Parathyroid adenoma (tissue), 2 donors: ENCODE results near the gene LARGE1.

Experiments
- H2AFZ ChIP-seq: fragments of 300-600 bp; sonication (generic); one replicate; pipeline ENCODE4 v1.7.0; 2017; ENCODE audit warnings: antibody characterized with exemption, mild to moderate bottlenecking
- H3K27ac ChIP-seq: fragments of 300-600 bp; sonication (generic); one replicate; pipeline ENCODE4 v1.7.0; 2017
- H3K27me3 ChIP-seq: fragments of 300-600 bp; sonication (generic); one replicate; pipeline ENCODE4 v1.7.0; 2017; ENCODE audit warnings: low read length; ENCODE audit not compliant: control insufficient read depth, insufficient read depth
- H3K36me3 ChIP-seq: fragments of 300-600 bp; sonication (generic); one replicate; pipeline ENCODE4 v1.7.0; 2017; ENCODE audit warnings: low read length; ENCODE audit not compliant: control insufficient read depth, insufficient read depth
- H3K4me1 ChIP-seq: fragments of 300-600 bp; sonication (generic); one replicate; pipeline ENCODE4 v1.7.0; 2017; ENCODE audit warnings: control low read depth
- H3K4me2 ChIP-seq: fragments of 300-600 bp; sonication (generic); one replicate; pipeline ENCODE4 v1.7.0; 2017; ENCODE audit warnings: low read length
- H3K4me3 ChIP-seq: fragments of 300-600 bp; sonication (generic); one replicate; pipeline ENCODE4 v1.7.0; 2017; ENCODE audit warnings: low read depth, low read length
- H3K79me2 ChIP-seq: fragments of 300-600 bp; sonication (generic); one replicate; pipeline ENCODE4 v1.7.0; 2017; ENCODE audit warnings: control low read depth
- H3K9ac ChIP-seq: fragments of 300-600 bp; sonication (generic); one replicate; pipeline ENCODE4 v1.7.0; 2017; ENCODE audit warnings: mild to moderate bottlenecking
- H3K9me3 ChIP-seq: fragments of 300-600 bp; sonication (generic); one replicate; pipeline ENCODE4 v1.7.0; 2017; ENCODE audit warnings: low read length; ENCODE audit not compliant: control insufficient read depth
- TF ChIP-seq, protein P1 (sequence below): fragments of 300-600 bp; sonication (generic); IDR thresholded peaks from one replicate; pipeline ENCODE4 v1.7.0; 2017; ENCODE audit warnings: antibody characterized with exemption, mild to moderate bottlenecking
- donor health status: primary hyperparathyroidism.

Gene LARGE1

DNA sequence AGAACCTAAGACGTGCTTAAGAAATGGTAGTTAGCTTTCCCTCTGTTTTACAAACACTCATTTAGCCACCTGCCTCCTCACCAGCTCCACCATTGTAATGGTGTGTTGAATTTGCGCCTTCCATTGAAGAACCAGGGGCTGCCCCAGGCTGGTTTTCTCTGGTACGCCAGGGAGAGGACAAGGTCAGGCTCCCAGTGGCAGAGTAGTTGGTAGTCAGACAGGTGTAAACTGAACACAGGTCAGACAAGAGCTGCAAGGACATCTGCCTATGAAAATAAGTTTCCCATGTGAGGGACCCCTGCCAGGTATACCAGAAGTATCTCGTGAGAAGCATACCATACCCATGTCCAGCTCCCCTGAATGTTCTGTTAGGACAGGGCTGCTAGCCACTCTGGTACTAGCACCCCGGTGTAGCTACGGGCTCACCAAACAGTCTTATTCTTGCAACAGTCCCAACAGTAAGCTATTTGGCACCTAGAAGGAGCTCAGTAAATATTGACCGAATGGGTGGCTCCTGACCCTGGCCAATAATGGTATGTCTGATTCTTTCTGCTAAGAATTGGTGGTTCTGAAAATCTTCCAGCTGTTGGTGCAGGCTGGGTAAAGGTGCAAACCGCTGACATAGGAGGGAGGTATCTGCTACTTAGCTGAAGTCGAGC, 359.0 kb downstream of the LARGE1 start:
- Histone ChIP-seq H3K27me3 (no peaks in the 10 kb centered on the region), H3K4me1 (no peaks in the 10 kb centered on the region), H2AFZ (no peak overlapping the region), H3K4me2 (no peak overlapping the region), H3K36me3 (no peaks in the 10 kb centered on the region), H3K4me3 (no peak overlapping the region), H3K79me2 (no peaks in the 10 kb centered on the region), H3K9me3 (no peaks in the 10 kb centered on the region), H3K27ac (no peak overlapping the region), H3K9ac (no peak overlapping the region)
- TF ChIP-seq, protein P1, sequence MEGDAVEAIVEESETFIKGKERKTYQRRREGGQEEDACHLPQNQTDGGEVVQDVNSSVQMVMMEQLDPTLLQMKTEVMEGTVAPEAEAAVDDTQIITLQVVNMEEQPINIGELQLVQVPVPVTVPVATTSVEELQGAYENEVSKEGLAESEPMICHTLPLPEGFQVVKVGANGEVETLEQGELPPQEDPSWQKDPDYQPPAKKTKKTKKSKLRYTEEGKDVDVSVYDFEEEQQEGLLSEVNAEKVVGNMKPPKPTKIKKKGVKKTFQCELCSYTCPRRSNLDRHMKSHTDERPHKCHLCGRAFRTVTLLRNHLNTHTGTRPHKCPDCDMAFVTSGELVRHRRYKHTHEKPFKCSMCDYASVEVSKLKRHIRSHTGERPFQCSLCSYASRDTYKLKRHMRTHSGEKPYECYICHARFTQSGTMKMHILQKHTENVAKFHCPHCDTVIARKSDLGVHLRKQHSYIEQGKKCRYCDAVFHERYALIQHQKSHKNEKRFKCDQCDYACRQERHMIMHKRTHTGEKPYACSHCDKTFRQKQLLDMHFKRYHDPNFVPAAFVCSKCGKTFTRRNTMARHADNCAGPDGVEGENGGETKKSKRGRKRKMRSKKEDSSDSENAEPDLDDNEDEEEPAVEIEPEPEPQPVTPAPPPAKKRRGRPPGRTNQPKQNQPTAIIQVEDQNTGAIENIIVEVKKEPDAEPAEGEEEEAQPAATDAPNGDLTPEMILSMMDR, result no peak

DNA sequence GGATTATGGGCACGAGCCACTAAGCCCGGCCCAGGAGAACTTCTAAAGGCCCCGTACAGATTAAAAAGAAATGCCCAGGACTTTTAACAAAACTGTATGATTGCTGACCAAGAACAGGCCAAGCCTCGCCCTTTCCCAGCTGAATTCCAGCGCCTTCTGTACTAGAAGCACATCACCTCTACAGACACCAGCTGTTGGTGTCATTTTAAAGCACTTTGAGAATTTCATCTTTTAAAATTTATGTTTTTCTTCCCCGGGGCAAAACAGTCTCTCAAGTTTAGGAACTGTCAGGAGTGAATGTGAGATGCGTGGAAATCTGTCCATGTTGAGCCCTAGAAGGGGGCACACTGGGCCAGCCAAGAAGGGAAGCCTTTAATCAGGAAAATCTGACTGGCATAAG, 362.4 kb downstream of the LARGE1 start:
- H3K27me3 ChIP-seq, result no peaks in the 10 kb centered on the region
- H3K9ac ChIP-seq, result no peak overlapping the region
- no peak overlapping the region for H3K4me2 ChIP-seq
- TF ChIP-seq, protein P1, result no peak
- no peak overlapping the region for H2AFZ ChIP-seq
- no peaks in the 10 kb centered on the region for H3K36me3 ChIP-seq
- no peaks in the 10 kb centered on the region for H3K9me3 ChIP-seq
- no peaks in the 10 kb centered on the region for H3K79me2 ChIP-seq
- no peak overlapping the region for H3K27ac ChIP-seq
- no peak overlapping the region for H3K4me3 ChIP-seq
- no peaks in the 10 kb centered on the region for H3K4me1 ChIP-seq

DNA sequence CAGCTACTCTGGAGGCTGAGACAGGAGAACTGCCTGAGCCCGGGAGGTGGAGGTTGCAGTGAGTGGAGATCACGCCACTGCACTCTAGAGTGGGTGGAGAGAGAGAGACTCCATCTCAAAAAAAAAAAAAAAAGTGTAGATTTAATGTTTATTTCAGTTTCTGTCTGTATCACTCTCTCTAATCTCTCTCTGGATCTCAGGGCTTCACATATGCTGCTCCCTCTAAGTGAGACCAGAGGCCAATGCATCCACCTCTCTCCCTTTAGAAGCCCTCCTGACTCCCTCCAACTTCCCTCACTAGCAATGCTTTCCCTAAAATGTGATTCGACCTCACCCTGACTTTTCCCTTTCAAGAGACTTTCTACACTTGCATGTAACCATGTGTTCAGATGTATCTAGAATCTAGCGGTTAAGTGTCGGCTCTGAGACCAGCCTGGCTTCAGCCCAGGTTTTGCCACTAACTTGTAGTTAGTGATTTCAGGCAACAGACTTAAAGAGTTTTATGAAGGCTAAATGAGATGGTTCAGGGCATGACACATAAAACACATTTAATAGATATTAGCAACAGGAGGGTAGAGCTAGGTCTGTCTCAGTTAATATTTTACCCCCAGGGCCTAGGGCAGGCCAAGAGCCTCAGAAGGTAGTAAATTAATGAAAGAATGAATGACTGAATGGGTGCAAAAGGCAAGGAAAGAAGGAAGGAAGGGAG, 364.3 kb downstream of the LARGE1 start:
- Histone ChIP-seq H3K4me1 (no peaks in the 10 kb centered on the region), H3K27ac (no peak overlapping the region)

DNA sequence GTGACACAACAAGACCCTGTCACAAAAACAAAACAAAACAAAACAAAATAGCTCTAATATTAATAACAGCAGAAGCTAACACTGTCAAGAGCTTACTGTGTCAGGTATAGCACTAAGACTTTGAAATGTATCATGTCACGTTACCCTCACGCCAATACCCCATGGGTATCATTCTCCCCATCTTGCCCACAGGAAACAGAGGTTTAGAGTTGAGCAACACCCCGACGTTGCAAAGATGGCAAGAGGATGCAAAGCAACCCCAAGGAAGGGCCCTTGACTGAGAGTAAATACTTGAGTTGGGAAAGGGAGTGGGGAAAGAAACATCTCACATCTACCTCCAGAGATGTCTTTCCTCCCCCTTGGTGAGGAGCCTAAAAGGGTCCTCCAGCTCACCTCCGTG, 366.8 kb downstream of the LARGE1 start:
- Histone ChIP-seq H2AFZ (no peak overlapping the region), H3K27me3 (no peaks in the 10 kb centered on the region), H3K36me3 (no peaks in the 10 kb centered on the region), H3K9ac (no peak overlapping the region), H3K4me1 (no peaks in the 10 kb centered on the region), H3K9me3 (no peaks in the 10 kb centered on the region), H3K4me2 (no peak overlapping the region), H3K79me2 (no peaks in the 10 kb centered on the region), H3K4me3 (no peak overlapping the region), H3K27ac (no peak overlapping the region)
- TF ChIP-seq, protein P1, result no peak

More for the DNA sequence above, 364.3 kb downstream of the LARGE1 start:
- Histone ChIP-seq H3K79me2 (no peaks in the 10 kb centered on the region), H3K36me3 (no peaks in the 10 kb centered on the region), H3K4me2 (no peak overlapping the region), H2AFZ (no peak overlapping the region), H3K4me3 (no peak overlapping the region), H3K9me3 (no peaks in the 10 kb centered on the region), H3K9ac (no peak overlapping the region), H3K27me3 (no peaks in the 10 kb centered on the region)
- TF ChIP-seq, protein P1, result no peak
